Stimulated activated naive CD8-positive, alpha-beta T cell treated with anti-CD3 and anti-CD28 coated beads, Interleukin-15, Interleukin-2, amounts not matched to agents 100 U/mL and 50 U/mL, for 24 hours (primary cell): ENCODE results near the gene BCAS3.
"Not testable (repeated sequence)": the region's sequence is repeated elsewhere in the genome, so short reads cannot be mapped to it uniquely, and the experiment has no call there.

Experiments used
- ATAC-seq: fragments of 150-1000 bp; cut with Tn5 transposase; one replicate; pipeline ENCODE4 v1.10.0; 2021
- DNase-seq: peaks from one replicate; pipeline ENCODE4 v3.0.0; 2021

BCAS3 gene

GRCh38 chr17:60886731-60887613, 209.3 kb downstream of the BCAS3 start:
- DNase-seq, ATAC-seq: not testable (repeated sequence)

GRCh38 chr17:60887614-60888028, 210.0 kb downstream of the BCAS3 start:
- no peak for DNase-seq
- ATAC-seq, result no peak

- no peak for DNase-seq
- ATAC-seq, result no peak
These were observed 211.4 kb downstream of the BCAS3 start for GRCh38 chr17:60888812-60889709.

- ATAC-seq (no peak), DNase-seq (no peak)
These were observed 213.5 kb downstream of the BCAS3 start for GRCh38 chr17:60891149-60891548.

GRCh38 chr17:60893475-60893874, 215.8 kb downstream of the BCAS3 start:
- DNase-seq (no peak), ATAC-seq (no peak)

- DNase-seq (no peak), ATAC-seq (no peak)
These were observed 219.3 kb downstream of the BCAS3 start for GRCh38 chr17:60896996-60897395.

- no peak for ATAC-seq
These were observed 221.5 kb downstream of the BCAS3 start for GRCh38 chr17:60899115-60899514.

GRCh38 chr17:60900688-60901087, 223.0 kb downstream of the BCAS3 start:
- ATAC-seq, result no peak

More at GRCh38 chr17:60899115-60899514, 221.5 kb downstream of the BCAS3 start:
- no peak for DNase-seq

GRCh38 chr17:60901242-60901641, 223.6 kb downstream of the BCAS3 start:
- no peak for ATAC-seq

More at GRCh38 chr17:60900688-60901087, 223.0 kb downstream of the BCAS3 start:
- no peak for DNase-seq

GRCh38 chr17:60901806-60902205, 224.2 kb downstream of the BCAS3 start:
- DNase-seq, result no peak

More at GRCh38 chr17:60901242-60901641, 223.6 kb downstream of the BCAS3 start:
- DNase-seq, result no peak

GRCh38 chr17:60902399-60902798, 224.7 kb downstream of the BCAS3 start:
- no peak for ATAC-seq

More at GRCh38 chr17:60901806-60902205, 224.2 kb downstream of the BCAS3 start:
- ATAC-seq, result no peak

GRCh38 chr17:60904582-60904981, 226.9 kb downstream of the BCAS3 start:
- DNase-seq (no peak), ATAC-seq (no peak)

More at GRCh38 chr17:60902399-60902798, 224.7 kb downstream of the BCAS3 start:
- DNase-seq, result no peak

- ATAC-seq (no peak), DNase-seq (no peak)
These were observed 228.1 kb downstream of the BCAS3 start for GRCh38 chr17:60905709-60906108.

GRCh38 chr17:60908324-60908723, 230.7 kb downstream of the BCAS3 start:
- DNase-seq (no peak), ATAC-seq (no peak)

GRCh38 chr17:60909405-60909804, 231.8 kb downstream of the BCAS3 start:
- DNase-seq (no peak), ATAC-seq (no peak)

GRCh38 chr17:60910415-60910814, 232.8 kb downstream of the BCAS3 start:
- no peak for ATAC-seq
- no peak for DNase-seq

GRCh38 chr17:60914078-60914477, 236.4 kb downstream of the BCAS3 start:
- no peak for ATAC-seq
- DNase-seq, result no peak

GRCh38 chr17:60916043-60916442, 238.4 kb downstream of the BCAS3 start:
- DNase-seq, result no peak

GRCh38 chr17:60920107-60920506, 242.5 kb downstream of the BCAS3 start:
- DNase-seq, result no peak
- ATAC-seq, result no peak

More at GRCh38 chr17:60916043-60916442, 238.4 kb downstream of the BCAS3 start:
- no peak for ATAC-seq

- ATAC-seq, result no peak
- no peak for DNase-seq
These were observed 245.3 kb downstream of the BCAS3 start for GRCh38 chr17:60923000-60923399.

- no peak for DNase-seq
- ATAC-seq, result no peak
These were observed 249.0 kb downstream of the BCAS3 start for GRCh38 chr17:60926466-60927183.

- ATAC-seq (no peak), DNase-seq (no peak)
These were observed 256.1 kb downstream of the BCAS3 start for GRCh38 chr17:60933739-60934138.
